Psoas muscle (tissue), 8 donors: ENCODE data around the gene PAX5. TPM values are rescaled to one million over a fixed set of nuclear protein-coding genes. Genes with fewer than 3 reads are reported as not detected.

Source experiments
- ATAC-seq, 4 donors: fragments of 200-7000 bp; cut with Tn5 transposase; one replicate each; pipeline ENCODE4 v1.9.1; 2020; ENCODE audit warnings: moderate library complexity in 3 of 4, mild to moderate bottlenecking in 2 of 4
- DNase-seq, 2 donors: peaks; one replicate each; pipeline ENCODE4 v3.0.0-alpha.2; 2020
- H3K27ac ChIP-seq: fragments of 200-600 bp; one replicate; pipeline ENCODE4 v1.8.0; 2022
- H3K27me3 ChIP-seq, 3 donors: fragments of 200-600 bp in 1 of 3; one replicate each; pipeline versions ENCODE4 v1.6.1 to v1.8.0; 2013 to 2022; ENCODE audit warnings: low read length in 2 of 3, mild to moderate bottlenecking in 2 of 3, moderate library complexity in 1 of 3; ENCODE audit not compliant: insufficient read depth in 3 of 3
- H3K36me3 ChIP-seq, 2 donors: fragments of 200-600 bp in 1 of 2; one replicate each; pipeline versions ENCODE4 v1.6.1 to v1.8.0; 2013 to 2022; ENCODE audit warnings: low read depth in 1 of 2, mild to moderate bottlenecking in 1 of 2, moderate library complexity in 1 of 2; ENCODE audit not compliant: insufficient read depth in 1 of 2
- H3K4me1 ChIP-seq: fragments of 200-600 bp; one replicate; pipeline ENCODE4 v1.8.0; 2022
- H3K4me3 ChIP-seq: fragments of 200-600 bp; one replicate; pipeline ENCODE4 v1.8.0; 2022; ENCODE audit warnings: mild to moderate bottlenecking
- H3K9me3 ChIP-seq: fragments of 200-600 bp; one replicate; pipeline ENCODE4 v1.8.0; 2022
- WGBS, 3 donors: extraction: QIAGEN DNeasy Blood & Tissue Kit; methylation state at CpG; one replicate each; pipeline versions ENCODE4 v1.1.6 to v1.1.7; 2013; 5-methylcytosine and 5-hydroxymethylcytosine counted together
- intact Hi-C, 2 donors: fragments of 100-400 bp; cut with DNase I; formaldehyde crosslinking; loops; one replicate each; pipeline versions ENCODE4 v1.11.0 to v1.14.2; 2022
- polyA plus RNA-seq, 3 donors: library from polyadenylated mRNA; stranded (reverse); fragments of 200-250 nt; gene quantifications; one replicate each; pipeline ENCODE4 v1.2.3, GENCODE V29; 2013
- total RNA-seq, 4 donors: library from RNA; stranded (reverse); fragmentation: NEBNext Ultra II Directional in 2 of 4; extraction: Animal tissue kit (Norgen Biotek cat#: 25700) in 2 of 4; gene quantifications; one replicate each; pipeline versions ENCODE4 v1.2.1 to v1.2.4, GENCODE V29; 2021 to 2023
- TF ChIP-seq, protein P1 (sequence below): fragments of 200-600 bp; IDR thresholded peaks from one replicate; pipeline ENCODE4 v1.8.0; 2022; ENCODE audit warnings: antibody characterized with exemption
- donor health status: healthy with polysubstance abuse.
- donor health status: DM: no; HTN: no; CAD: no; lungs with moderate emphysema.
- donor health status: Bipolar disorder and iron deficiency.
- donor health status: healthy.
- donor health status: DM: yes; HTN: yes; CAD: no.
- donor health status: DM: no; HTN: no; CAD: no.
- donor health status: DM: no; HTN: no; CAD: no.
- donor health status: DM: yes; HTN: yes; CAD: no.

The PAX5 gene
- total and polyA plus RNA-seq, 7 donors: under 0.01 to 0.50 (median 0.06) TPM; not detected in 3

DNA sequence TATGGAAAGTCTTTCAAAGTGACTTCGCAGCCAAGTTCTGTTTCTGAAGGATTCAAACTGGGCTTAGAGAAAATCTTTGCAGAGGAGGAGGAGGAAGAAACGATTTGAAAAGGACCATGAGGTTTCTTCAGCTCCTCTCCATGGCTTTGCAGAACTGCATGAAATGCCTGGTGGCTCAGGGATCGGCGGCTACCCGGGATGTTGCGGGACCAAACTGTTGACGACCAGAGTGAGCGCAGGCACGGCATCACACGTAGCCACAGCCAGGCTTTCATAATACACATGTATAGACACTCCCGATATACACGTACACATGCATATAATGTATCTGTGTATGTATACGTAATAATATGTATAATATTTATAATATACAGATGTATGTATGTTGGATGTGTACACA lies 180.0 kb downstream of the PAX5 start:
- TF ChIP-seq, protein P1, sequence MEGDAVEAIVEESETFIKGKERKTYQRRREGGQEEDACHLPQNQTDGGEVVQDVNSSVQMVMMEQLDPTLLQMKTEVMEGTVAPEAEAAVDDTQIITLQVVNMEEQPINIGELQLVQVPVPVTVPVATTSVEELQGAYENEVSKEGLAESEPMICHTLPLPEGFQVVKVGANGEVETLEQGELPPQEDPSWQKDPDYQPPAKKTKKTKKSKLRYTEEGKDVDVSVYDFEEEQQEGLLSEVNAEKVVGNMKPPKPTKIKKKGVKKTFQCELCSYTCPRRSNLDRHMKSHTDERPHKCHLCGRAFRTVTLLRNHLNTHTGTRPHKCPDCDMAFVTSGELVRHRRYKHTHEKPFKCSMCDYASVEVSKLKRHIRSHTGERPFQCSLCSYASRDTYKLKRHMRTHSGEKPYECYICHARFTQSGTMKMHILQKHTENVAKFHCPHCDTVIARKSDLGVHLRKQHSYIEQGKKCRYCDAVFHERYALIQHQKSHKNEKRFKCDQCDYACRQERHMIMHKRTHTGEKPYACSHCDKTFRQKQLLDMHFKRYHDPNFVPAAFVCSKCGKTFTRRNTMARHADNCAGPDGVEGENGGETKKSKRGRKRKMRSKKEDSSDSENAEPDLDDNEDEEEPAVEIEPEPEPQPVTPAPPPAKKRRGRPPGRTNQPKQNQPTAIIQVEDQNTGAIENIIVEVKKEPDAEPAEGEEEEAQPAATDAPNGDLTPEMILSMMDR: no peak
- intact Hi-C loops: no loop called here
- Histone ChIP-seq H3K4me1 (no peaks in the 10 kb centered on the region), H3K27ac (no peak overlapping the region), H3K4me3 (no peak overlapping the region), H3K36me3 (no peaks in the 10 kb centered on the region), H3K9me3 (no peaks in the 10 kb centered on the region), H3K27me3 (peaks cover 0 to 9% (median 4%) of the 10 kb centered on the region in 3 donors)
- DNase-seq: peak in 1 of 2 donors; percentile 21
- no peak for ATAC-seq
- 62 to 69% (median 66%) methylated on average over 13 of the region's 13 CpGs for WGBS, 3 donors

DNA sequence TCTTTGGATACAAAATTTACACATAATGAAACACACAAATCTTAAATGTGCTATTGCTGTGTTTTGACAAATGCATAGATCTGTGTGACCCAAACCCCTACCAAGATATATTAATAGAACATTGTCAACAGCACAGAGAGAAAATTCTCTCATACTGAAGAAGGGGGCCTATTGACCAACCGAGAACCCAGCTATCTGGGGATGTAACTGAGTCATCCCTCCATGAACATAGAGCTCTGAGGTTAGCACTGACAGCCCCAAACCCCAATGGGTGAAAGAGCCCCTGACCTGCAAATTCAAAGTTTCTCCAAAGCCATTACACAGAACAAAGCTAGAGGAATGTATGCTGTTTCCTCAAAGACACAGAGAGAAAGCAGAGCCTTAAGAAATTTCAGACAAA lies 180.8 kb downstream of the PAX5 start:
- H3K36me3 ChIP-seq: no peaks in the 10 kb centered on the region
- intact Hi-C loops: no loop called here
- WGBS, 3 donors: 63 to 88% (median 74%) methylated on average over 1 of the region's 1 CpG
- no peaks in the 10 kb centered on the region for H3K4me1 ChIP-seq
- no peak overlapping the region for H3K4me3 ChIP-seq
- no peak for ATAC-seq
- H3K9me3 ChIP-seq: no peaks in the 10 kb centered on the region
- H3K27me3 ChIP-seq: peaks cover 0 to 6% (median 3%) of the 10 kb centered on the region in 3 donors
- TF ChIP-seq, protein P1: no peak
- DNase-seq: no peak
- no peak overlapping the region for H3K27ac ChIP-seq

DNA sequence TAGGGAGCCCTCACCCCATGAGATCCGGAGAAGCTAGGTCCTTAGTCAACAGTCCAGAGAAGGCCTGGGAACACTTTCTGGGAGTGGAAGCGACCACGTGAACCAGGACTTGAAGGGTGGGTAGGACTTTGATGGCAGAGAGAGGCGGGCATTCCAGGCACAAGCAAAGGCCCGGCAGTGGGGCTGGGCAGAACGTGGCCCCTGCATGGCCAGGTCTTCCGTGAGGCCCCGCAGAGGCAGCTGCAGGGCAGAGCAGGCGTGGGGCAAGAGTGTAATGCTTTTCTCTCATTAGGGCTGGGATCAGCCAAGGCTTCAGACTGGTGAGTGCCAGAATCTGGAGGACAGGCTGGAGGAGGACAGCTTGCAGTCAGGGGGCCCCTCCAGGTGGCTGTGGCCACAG lies 184.1 kb downstream of the PAX5 start:
- intact Hi-C loops: no loop called here
- no peaks in the 10 kb centered on the region for H3K36me3 ChIP-seq
- DNase-seq (peak in 1 of 2 donors; percentile 19), ATAC-seq (no peak)
- peaks cover 0 to 7% (median 3%) of the 10 kb centered on the region in 3 donors for H3K27me3 ChIP-seq
- no peak overlapping the region for H3K27ac ChIP-seq
- no peaks in the 10 kb centered on the region for H3K9me3 ChIP-seq
- WGBS, 3 donors: 79 to 84% (median 81%) methylated on average over 8 to 9 of the region's 9 CpGs
- TF ChIP-seq, protein P1: no peak
- no peaks in the 10 kb centered on the region for H3K4me1 ChIP-seq
- H3K4me3 ChIP-seq: no peak overlapping the region

DNA sequence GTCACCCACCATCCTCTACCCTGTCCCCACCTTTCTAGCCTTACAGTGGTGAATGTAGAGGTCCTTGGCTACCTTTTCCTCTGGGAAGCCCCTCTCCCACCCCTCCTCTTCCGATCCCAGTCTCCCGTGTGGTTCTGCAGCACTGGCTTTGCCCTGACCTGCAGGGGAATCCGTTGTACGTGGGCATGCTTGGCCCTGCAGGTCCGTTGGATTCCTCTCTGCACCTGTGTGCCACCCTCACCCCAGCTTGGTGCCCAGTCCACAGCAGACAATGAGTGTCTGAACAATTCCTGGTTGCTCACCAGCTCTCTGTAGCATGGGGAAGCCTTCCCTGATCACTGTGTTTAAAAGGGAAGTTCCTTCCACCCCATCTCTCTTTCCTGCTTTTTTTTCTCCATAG lies 185.1 kb downstream of the PAX5 start:
- 79 to 85% (median 83%) methylated on average over 5 of the region's 5 CpGs for WGBS, 3 donors
- TF ChIP-seq, protein P1: no peak
- peaks cover 0 to 7% (median 3%) of the 10 kb centered on the region in 3 donors for H3K27me3 ChIP-seq
- no peak overlapping the region for H3K27ac ChIP-seq
- DNase-seq: peak in 1 of 2 donors; percentile 6
- intact Hi-C loops: no loop called here
- no peak for ATAC-seq
- H3K9me3 ChIP-seq: no peaks in the 10 kb centered on the region
- H3K4me3 ChIP-seq: no peak overlapping the region
- no peaks in the 10 kb centered on the region for H3K4me1 ChIP-seq
- no peaks in the 10 kb centered on the region for H3K36me3 ChIP-seq
